ENCODE measurements around the gene GRIK2. TPM values are rescaled to one million over a fixed set of nuclear protein-coding genes. Genes with fewer than 3 reads are reported as not detected.

Gene GRIK2
- total and polyA plus RNA-seq, 2 of the 4 experiments (the other 2 are of a cell fraction) = 8.2 to 15.2 TPM

DNA sequence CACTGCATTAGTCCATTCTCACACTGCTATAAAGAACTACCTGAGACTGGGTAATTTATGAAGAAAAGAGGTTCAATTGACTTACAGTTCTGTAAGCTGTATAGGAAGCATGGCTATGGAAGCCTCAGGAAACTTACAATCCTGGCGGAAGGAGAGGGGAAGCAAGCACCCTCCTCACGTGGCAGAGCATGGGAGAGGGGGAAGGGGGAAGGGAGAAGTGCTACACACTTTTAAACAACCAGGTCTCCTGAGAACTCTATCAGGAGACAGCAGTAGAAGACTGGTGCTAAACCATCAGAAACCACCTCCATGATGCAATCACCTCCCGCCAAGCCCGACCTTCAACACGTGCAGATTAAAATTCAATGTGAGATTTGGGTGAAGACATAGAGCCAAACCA, 494.0 kb downstream of the GRIK2 start:
- no CpG with 5 or more reads among the region's 5 CpGs for WGBS, 2 experiments (ENCODE audit: extremely low coverage in 2 of 2, insufficient read length in 1 of 2)
- H4K5ac ChIP-seq (ENCODE audit: low read depth, low read length) = no peak overlapping the region

More for the DNA sequence above, 494.0 kb downstream of the GRIK2 start:
- dilution Hi-C loops (cut with HindIII; ENCODE audit: low sequenced_read_pairs, unreplicated experiment) (no loop called here), in situ Hi-C loops (cut with MboI; ENCODE audit: low sequenced_read_pairs) (no loop called here), intact Hi-C loops (cut with micrococcal nuclease) (no loop called here)
- H3K23ac ChIP-seq (ENCODE audit: low read depth, low read length) = no peak overlapping the region
- H4K8ac ChIP-seq (ENCODE audit: low read depth in 2 of 2, low read length in 2 of 2) = no peak overlapping the region
- ChIA-PET POLR2A (ENCODE audit: unreplicated experiment) (no interaction called here), CTCF (no interaction called here)
- H3K4ac ChIP-seq (ENCODE audit: low read depth, low read length) = no peak overlapping the region
- no peaks in the 10 kb centered on the region for H3K9me1 ChIP-seq (ENCODE audit: insufficient read depth, low read length)
- H3K9ac ChIP-seq (ENCODE audit: low read depth, low read length) = no peak overlapping the region
- peak overlapping the region; percentile 48 for H2AFZ ChIP-seq (replicated peaks; ENCODE audit: low read length, poor library complexity)
- ATAC-seq (ENCODE audit: low read depth) (no peak), DNase-seq (no peak)
- no peaks in the 10 kb centered on the region for H3K9me3 ChIP-seq (ENCODE audit: control insufficient read depth, insufficient read depth, low read length)
- no peaks in the 10 kb centered on the region for H3K27me3 ChIP-seq (ENCODE audit: control insufficient read depth, insufficient read depth, low read length)
- H3K56ac ChIP-seq (ENCODE audit: extremely low read depth, insufficient read depth, low read length) = no peak overlapping the region
- H2BK120ac ChIP-seq (ENCODE audit: low read depth, low read length) = no peak overlapping the region
- H3K36me3 ChIP-seq (ENCODE audit: control insufficient read depth, insufficient read depth, low read length) = no peaks in the 10 kb centered on the region
- no peak overlapping the region for H2AK5ac ChIP-seq (ENCODE audit: low read depth, low read length)
- H2AK9ac ChIP-seq (replicated peaks; ENCODE audit: low read depth, low read length, poor library complexity) = no peak overlapping the region
- no peak overlapping the region for H3K18ac ChIP-seq (ENCODE audit: low read depth, low read length)
- BruUV-seq (replicated peaks) = no TSS peak
- H4K91ac ChIP-seq (ENCODE audit: insufficient read depth, low read depth, low read length) = no peak overlapping the region
- H3K14ac ChIP-seq (replicated peaks; ENCODE audit: low read depth, low read length) = no peak overlapping the region
- H4K20me1 ChIP-seq (ENCODE audit: insufficient read depth, low read length) = no peaks in the 10 kb centered on the region
- H2BK5ac ChIP-seq (ENCODE audit: low read depth, low read length, poor library complexity, severe bottlenecking) = no peak overlapping the region
- no peak overlapping the region for H2BK20ac ChIP-seq (ENCODE audit: low read depth, low read length)
- no peak overlapping the region for H3K4me3 ChIP-seq (ENCODE audit: insufficient read depth, low read depth, low read length)
- H3K27ac ChIP-seq (ENCODE audit: insufficient read depth, low read length) = no peak overlapping the region
- no peak overlapping the region for H2BK15ac ChIP-seq (ENCODE audit: low read depth, low read length)
- no peaks in the 10 kb centered on the region for H3K79me1 ChIP-seq (ENCODE audit: low read depth in 1 of 2, low read length in 2 of 2)
- no peaks in the 10 kb centered on the region; the same call in 1 of the 2 replicates for H3K4me1 ChIP-seq (ENCODE audit: control insufficient read depth, insufficient read depth, low read length)
- 0 out of 2 replicates have a peak, but pooled peaks have one; percentile 1 for TF ChIP-seq CEBPB (IDR thresholded peaks at IDR 0.05; ENCODE audit: low read depth, low read length)
- TF ChIP-seq, protein P1, sequence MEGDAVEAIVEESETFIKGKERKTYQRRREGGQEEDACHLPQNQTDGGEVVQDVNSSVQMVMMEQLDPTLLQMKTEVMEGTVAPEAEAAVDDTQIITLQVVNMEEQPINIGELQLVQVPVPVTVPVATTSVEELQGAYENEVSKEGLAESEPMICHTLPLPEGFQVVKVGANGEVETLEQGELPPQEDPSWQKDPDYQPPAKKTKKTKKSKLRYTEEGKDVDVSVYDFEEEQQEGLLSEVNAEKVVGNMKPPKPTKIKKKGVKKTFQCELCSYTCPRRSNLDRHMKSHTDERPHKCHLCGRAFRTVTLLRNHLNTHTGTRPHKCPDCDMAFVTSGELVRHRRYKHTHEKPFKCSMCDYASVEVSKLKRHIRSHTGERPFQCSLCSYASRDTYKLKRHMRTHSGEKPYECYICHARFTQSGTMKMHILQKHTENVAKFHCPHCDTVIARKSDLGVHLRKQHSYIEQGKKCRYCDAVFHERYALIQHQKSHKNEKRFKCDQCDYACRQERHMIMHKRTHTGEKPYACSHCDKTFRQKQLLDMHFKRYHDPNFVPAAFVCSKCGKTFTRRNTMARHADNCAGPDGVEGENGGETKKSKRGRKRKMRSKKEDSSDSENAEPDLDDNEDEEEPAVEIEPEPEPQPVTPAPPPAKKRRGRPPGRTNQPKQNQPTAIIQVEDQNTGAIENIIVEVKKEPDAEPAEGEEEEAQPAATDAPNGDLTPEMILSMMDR (conservative IDR thresholded peaks at IDR 0.05; ENCODE audit: low read depth, low read length) = no peak
- no peak for TF ChIP-seq POLR2A (IDR thresholded peaks at IDR 0.05; ENCODE audit: low read depth, low read length)
- TF ChIP-seq MAZ (IDR thresholded peaks at IDR 0.05; ENCODE audit: borderline replicate concordance, low read depth, low read length) = no peak
- no peak overlapping the region for H3K4me2 ChIP-seq (ENCODE audit: low read depth, low read length)

Measured in IMR-90 (cell line).